ENCODE measurements around the gene APH1B.

DNA sequence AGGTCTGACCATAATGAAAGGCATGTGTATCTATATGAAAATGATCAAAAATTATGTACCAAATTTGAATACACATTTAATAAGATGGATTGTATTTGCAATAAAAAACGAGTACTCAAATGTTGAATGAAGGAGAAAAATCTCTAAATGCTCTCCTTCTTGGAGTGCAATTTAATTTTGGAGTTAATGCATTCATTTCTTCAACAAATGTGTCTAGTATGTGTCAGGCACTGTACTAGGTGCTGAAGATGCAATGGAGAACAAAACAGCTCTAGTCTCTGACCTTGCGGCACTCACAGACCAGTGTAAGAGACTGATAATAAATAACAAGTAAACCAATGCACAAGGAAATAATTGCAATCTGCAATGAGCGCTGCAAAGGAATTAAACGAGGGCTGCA, 75.4 kb downstream of the APH1B start:
- no peak for TF ChIP-seq ARNTL (CRISPR knock-in tag; IDR thresholded peaks at IDR 0.05; ENCODE audit: borderline replicate concordance, low read depth)
- no peak for TF ChIP-seq ZFP30 (CRISPR knock-in tag; IDR thresholded peaks at IDR 0.05)
- TF ChIP-seq ZFP3 (CRISPR knock-in tag; IDR thresholded peaks at IDR 0.05) = no peak
- TF ChIP-seq CREB5 (CRISPR knock-in tag; IDR thresholded peaks at IDR 0.05; ENCODE audit: low read depth) = no peak
